Ecto neural progenitor cell (in vitro differentiated cells): ENCODE results near the gene LRRC3C.

Experiments used
- DNase-seq: peaks from one replicate; pipeline ENCODE4 v3.0.0-alpha.2; 2018; ENCODE audit warnings: low spot score

Gene LRRC3C

GRCh38 chr17:39950871-39951348, 23.4 kb downstream of the LRRC3C start:
- DNase-seq = no peak

DNA sequence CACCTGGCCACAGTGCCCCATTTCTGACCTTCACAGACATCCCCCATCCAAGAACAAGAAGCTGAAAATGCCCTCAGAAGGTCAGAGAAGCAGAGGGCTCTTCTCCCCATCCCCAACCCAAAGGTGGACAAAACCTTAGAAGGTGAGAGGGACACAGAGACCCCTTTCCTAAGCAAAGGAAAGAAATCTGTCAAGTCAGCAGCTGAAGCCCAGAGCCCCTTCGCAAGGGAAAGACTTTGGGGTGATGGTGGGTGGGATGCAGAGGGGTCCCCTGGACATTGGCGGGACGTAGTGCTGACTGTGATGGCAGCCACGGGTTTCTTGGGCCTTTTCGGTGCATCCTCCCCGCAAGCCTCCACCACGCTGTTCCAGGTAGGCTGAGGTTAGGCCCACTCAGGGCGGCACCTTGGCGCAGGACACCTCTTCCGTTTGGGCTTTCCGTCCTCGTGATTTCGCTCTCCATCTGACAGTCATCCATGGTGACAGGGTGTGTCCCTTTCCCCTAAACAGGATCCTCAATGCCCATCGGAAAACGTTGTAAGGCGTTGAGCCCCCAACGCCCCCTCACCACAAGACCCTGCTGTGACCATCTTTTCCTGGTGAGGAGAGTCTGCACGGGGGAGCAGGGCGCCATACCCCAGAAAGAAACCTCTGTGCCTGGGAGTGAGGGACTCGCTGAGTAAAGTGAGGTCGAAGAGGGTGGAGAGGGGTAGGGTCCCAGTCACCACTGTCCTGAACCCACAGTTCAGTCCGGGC, 24.6 kb downstream of the LRRC3C start:
- no peak for DNase-seq

DNA sequence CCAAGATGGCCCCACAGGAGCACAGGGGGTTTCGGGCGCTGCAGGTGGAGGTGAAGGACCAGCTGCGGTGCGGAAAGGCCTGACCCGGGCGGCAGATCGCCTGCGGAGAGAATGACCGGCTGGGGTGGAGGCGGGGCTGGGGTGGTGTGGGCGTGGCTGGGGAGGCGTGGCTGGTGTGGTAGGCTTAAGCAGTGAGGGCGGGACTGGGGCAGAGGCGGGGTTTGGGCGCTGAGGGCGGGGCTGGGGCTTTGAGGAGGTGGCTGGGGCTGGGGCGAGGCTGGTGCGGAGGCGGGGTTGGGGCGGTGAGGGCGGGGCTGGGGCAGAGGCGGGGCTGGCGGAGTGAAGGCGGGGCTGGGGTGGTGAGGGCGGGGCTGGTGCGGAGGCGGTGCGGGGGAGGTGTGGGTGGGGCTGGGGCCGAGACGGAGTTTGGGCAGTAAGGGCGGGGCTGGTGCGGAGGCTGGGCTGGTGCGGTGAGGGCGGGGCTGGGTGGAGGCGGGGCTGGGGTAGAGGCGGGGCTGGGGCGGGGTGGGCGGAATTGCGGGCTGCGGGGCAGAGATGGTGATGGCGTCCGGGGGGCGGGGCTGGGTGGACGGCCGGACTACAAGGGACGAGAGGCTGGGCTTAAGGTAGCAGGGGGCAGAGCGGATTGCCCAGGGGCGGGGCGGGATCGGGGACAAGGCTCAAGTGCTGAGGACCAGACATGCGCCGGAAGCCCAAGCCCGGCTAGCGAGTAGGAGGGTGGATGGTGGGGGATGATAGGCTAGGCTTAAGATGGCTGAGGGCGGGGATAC, 25.3 kb downstream of the LRRC3C start:
- DNase-seq = peak; percentile 100

GRCh38 chr17:39953471-39953888, 25.9 kb downstream of the LRRC3C start:
- no peak for DNase-seq

DNA sequence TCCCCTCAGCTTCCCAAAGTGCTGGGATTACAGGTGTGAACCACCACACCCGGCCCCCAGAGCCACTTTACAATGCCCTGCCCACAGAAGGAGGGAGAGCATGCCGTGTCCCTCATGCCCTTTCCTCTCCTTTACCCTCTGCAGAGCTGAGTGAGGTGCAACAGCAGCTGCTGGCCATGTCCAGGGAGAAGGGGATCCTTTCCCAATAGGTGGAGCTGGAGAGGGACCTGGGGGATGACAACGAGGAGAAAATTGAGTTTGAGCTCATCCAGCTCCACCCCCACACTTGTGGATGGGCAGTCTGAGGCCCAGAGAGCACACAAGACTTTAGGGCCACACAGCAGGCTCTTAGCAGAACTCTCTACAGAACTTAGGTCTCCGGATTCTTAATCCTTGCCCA, 27.3 kb downstream of the LRRC3C start:
- DNase-seq = no peak

GRCh38 chr17:39955726-39956225, 28.2 kb downstream of the LRRC3C start:
- DNase-seq = no peak

DNA sequence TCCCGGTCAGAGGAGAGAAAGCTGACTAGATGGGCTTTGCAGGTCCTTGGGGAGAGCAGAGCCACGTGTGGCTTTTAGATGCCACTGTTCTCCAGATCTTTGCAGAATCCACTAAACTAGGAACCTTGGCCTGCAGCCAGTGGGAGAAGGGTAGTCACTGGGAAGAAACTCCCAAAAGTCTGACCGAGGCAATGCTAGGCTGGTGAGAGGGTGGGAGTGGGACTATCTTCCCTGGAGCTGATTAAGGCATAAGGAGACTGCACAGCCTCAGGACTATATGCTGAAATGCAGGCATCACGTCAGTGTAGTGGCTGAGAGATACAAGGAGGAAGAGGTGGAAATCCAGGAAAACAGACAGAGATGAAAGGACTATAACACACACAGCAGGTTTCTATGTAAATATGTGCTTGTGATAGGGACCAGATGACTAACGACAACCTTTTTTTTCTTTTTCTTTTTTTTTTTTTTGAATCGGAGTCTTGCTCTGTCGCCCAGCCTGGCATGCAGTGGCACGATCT, 33.1 kb downstream of the LRRC3C start:
- DNase-seq = no peak

DNA sequence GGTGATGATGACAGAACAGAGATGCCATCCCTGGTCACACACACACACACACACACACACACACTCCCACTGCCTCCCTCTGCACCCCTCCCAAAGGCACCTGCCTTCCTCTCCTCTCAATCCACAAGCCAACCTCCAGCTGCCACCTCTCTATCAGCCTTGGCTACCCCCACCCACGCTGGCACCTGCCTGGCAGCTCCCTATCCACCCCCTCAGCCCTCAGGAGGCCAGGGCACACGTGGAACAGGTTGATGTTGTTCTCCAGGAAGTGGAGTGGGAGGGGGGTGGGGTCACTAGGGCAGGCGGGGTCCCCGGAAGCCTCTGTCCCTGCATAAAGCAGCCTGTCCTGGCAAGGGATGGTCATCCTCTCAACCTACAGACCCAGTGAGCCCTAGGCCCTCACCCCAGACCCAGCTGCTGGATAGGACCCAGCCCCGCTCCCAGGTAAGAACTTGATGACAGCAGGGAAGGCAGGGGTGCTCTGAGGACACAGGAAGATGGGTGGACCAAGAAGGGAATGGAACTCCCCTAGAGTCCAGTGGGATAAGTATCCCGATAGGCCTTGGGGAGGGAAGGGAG, 35.2 kb downstream of the LRRC3C start, which contains the start of gene GSDMA:
GSDMA (plus strand) TSS at position 363 of the 579 bp plus-strand sequence. CDS start 2,684 bp downstream, outside the sequence.
- DNase-seq = no peak

- no peak for DNase-seq
Measured at GRCh38 chr17:39963829-39964228, 36.3 kb downstream of the LRRC3C start.

- no peak for DNase-seq
Measured at GRCh38 chr17:39965017-39965699, 37.6 kb downstream of the LRRC3C start.

DNA sequence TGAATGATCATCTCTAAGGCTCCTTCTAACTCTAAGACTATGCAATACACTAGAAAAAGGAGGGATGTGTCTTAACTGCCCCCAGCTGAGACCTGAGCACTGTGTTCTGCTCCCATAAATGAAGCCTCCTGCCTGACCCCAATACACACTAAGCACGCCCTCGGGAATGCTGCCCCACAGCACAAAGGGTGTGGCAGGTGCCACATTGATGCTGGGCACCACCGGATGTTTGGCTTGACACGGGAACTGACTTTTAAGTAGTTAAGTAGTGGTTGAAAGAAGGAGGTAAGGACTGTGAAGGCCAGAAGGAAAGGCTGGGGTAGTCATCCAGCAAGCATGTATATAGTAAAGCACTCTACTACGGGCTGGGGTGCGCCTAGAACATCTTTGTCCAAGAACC, 39.2 kb downstream of the LRRC3C start:
- DNase-seq = no peak

DNA sequence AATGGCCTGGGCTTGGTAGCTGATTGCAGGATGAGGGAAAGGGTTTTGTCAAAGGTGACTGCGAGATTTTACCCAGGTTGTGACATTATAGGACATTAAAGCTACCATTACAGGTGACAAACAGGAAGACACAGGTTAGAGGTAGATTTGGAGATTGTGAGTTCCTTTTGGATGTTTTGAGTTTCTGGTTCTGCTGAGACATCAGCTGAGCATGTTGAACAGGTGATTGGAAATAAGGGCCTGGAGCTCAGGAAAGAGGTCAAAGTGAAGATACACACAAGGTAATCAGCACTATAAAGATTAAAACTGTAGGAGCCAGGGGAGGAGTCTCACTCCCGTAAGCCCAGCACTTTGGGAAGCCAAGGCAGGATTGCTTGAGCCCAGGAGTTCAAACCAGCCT, 41.2 kb downstream of the LRRC3C start:
- no peak for DNase-seq

DNA sequence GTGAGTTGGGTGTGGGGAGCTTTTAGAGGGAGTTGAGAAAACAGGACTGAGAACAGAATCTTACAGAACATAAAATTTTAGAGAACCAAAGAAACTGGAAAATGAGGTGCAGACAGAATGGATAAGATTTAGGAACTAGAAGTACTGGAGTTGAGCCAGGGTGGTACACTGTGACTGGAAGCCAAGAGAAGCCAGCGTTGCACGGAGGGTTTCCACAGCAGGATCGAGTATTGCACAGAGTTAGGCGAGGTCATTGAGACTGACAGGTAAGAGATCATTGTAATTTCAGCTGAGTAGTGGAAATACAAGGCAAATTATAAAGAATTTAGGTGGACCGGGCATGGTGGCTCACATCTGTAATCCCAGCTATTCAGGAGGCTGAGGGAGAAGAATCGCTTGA, 41.8 kb downstream of the LRRC3C start:
- DNase-seq = no peak

DNA sequence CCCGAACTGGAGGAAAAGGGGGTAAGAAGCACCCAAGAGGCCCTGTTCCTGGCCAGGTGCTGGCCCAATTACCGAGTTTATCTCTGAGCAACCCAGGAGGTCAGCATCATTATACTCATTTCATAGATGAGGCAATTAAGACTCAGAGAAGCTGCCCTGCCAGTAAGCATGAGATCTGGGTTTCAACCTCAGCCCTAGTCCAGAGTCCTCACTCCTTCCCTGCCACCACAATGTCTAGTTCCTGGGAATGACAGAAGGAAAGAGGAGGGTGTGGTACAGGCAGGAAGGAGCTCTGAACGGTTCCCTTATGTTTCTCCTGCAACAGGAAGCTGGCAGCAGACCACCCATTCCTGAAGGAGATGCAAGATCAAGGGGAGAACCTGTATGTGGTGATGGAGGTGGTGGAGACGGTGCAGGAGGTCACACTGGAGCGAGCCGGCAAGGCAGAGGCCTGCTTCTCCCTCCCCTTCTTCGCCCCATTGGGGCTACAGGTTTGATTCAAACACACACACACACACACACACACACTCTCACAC, 42.7 kb downstream of the LRRC3C start:
- DNase-seq = no peak

DNA sequence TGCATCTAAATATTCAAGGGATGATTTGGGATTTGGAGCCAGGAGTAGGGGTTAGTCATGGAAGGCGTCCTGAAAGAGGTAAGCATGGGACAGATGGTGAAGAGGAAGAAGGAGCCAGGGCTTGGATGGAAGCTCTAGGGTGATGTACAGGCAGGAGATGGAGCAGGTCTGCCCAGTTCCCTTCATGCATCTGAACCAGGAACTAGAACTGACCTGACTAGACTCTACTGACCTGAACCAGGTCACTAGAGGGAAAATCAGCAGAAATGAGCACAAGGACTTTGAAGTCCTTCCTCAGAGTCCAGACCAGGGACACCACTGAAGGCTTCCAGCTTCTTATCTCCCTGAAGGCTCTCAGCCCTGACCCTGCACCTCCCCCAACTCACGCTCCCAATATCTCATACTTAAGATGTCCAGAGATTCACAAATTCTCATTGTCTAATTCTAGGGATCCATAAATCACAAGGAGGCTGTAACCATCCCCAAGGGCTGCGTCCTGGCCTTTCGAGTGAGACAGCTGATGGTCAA, 43.6 kb downstream of the LRRC3C start:
- no peak for DNase-seq

- DNase-seq = no peak
Measured at GRCh38 chr17:39972271-39972670, 44.7 kb downstream of the LRRC3C start.

DNA sequence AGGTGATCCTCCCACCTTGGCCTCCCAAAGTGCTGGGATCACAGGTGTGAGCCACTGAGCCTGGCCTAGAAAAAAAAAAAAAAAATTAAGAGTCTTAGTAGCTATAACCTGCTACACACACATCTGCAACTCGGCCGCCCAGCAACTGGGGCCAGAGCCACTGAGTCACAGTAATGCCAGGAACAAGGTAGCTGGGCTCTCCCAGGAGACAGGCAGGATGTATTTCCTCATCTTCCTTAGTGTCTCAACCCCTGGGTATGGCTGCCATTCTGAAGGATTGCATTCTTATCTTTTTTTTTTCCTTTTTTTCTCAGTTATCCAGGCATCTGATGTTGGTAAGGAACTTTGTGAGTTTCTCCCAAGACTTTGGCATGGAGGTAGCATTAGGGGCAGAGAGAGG, 46.0 kb downstream of the LRRC3C start:
- no peak for DNase-seq

- DNase-seq = no peak
Measured at GRCh38 chr17:39974433-39974832, 46.9 kb downstream of the LRRC3C start.

DNA sequence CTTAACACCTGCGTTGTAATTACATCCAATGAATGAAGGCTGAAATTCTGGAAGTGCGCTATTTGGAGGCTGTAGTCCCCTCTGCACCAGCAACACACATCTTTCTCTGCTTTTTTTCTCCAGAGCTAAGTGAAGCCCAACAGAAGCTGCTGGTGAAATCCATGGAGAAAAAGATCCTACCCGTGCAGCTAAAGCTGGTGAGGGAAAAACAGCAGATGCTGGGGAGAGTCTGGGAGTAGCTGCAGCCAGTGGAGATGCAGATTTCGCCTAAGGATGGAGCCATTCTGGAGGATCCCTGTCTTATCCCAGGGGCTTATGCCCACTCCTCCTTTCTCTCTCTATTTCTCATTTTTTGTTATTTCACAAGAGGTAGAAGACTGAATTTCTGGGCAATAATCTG, 48.3 kb downstream of the LRRC3C start:
- DNase-seq = no peak

DNA sequence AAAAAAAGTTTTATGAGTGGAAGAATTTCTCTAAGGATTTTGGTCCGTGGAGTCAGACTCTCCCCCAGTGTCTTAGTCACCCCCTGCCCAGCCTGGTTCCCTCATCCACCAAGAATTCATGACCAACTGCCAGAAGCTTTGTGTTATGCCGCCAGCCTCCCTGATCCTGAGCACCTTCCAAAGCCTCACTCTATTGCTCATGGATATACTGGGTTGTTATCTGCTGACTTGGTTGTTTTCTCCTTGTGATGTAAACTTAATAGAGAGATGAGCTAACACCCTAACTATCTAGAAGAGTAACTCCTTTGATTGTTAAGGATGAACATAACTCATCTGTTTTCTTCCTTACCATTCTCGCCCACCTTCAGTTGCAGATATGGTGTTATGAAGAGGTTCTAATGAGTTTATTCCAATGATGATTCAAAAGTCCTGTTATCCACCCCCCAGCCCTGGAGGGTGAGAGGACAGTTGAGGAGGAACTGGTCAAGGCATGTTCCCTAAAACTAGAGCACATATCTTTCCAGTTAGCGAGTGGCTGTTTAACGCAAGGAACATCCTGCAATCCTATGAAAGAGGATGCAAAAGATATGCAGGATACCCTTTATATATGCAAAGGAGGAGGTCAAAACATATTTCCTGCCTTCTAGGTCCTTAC, 51.6 kb downstream of the LRRC3C start:
- no peak for DNase-seq

- DNase-seq = no peak
Measured at GRCh38 chr17:39979893-39980350, 52.4 kb downstream of the LRRC3C start.
